Smooth muscle cell (in vitro differentiated cells): ENCODE data around the gene MTHFD1L. TPM values are rescaled to one million over a fixed set of nuclear protein-coding genes. Genes with fewer than 3 reads are reported as not detected.

Source experiments
- DNase-seq: peaks from one replicate; lab custom pipeline; 2025; ENCODE audit not compliant: unreplicated experiment; lab: John Stamatoyannopoulos, UW
- H2AFZ ChIP-seq: fragments of 200-600 bp; sonication (generic); 2 replicates; pipeline ENCODE4 v1.6.0; 2016; ENCODE audit warnings: antibody characterized with exemption, low read depth, mild to moderate bottlenecking
- H3F3A ChIP-seq: fragments of 200-600 bp; sonication (generic); 2 replicates; pipeline ENCODE4 v1.6.0; 2017; ENCODE audit warnings: antibody characterized with exemption, low read depth
- H3K27ac ChIP-seq: fragments of 200-600 bp; sonication (generic); 2 replicates; pipeline ENCODE4 v1.5.1; 2016; ENCODE audit warnings: low read depth, mild to moderate bottlenecking
- H3K27me3 ChIP-seq: fragments of 200-600 bp; sonication (generic); 2 replicates; pipeline ENCODE4 v1.6.1; 2016; ENCODE audit warnings: low read depth, mild to moderate bottlenecking
- H3K36me3 ChIP-seq: fragments of 200-600 bp; sonication (generic); 2 replicates; pipeline ENCODE4 v1.5.1; 2016; ENCODE audit warnings: low read depth
- H3K4me1 ChIP-seq: fragments of 200-600 bp; sonication (generic); 2 replicates; pipeline ENCODE4 v1.5.1; 2016; ENCODE audit warnings: low read depth
- H3K4me2 ChIP-seq: fragments of 200-600 bp; sonication (generic); 2 replicates; pipeline ENCODE4 v1.6.0; 2016; ENCODE audit warnings: mild to moderate bottlenecking
- H3K4me3 ChIP-seq: fragments of 200-600 bp; sonication (generic); 2 replicates; pipeline ENCODE4 v1.5.1; 2016; ENCODE audit warnings: mild to moderate bottlenecking
- H3K79me2 ChIP-seq: fragments of 200-600 bp; sonication (generic); 2 replicates; pipeline ENCODE4 v1.6.0; 2016; ENCODE audit warnings: low read depth, mild to moderate bottlenecking
- H3K9ac ChIP-seq: fragments of 200-600 bp; sonication (generic); 2 replicates; pipeline ENCODE4 v1.6.0; 2016; ENCODE audit warnings: low read depth
- H3K9me3 ChIP-seq: fragments of 200-600 bp; sonication (generic); replicated peaks from 2 replicates; pipeline ENCODE4 v1.5.1; 2016; ENCODE audit warnings: low read depth
- H4K20me1 ChIP-seq: fragments of 200-600 bp; sonication (generic); 2 replicates; pipeline ENCODE4 v1.6.0; 2016; ENCODE audit warnings: low read depth
- WGBS: methylation state at CpG from one replicate; pipeline ENCODE4 v1.1.7; 2016; ENCODE audit warnings: low lambda C conversion rate; 5-methylcytosine and 5-hydroxymethylcytosine counted together
- polyA plus RNA-seq: library from polyadenylated mRNA; unstranded; fragments of >200 nt; fragmentation: Nextera tagmentation; extraction: Ambion mirVana; gene quantifications from 2 replicates; pipeline ENCODE4 v1.2.1, GENCODE V29; 2016
- total RNA-seq: library from RNA; depleted of rRNA; stranded (reverse); fragments of >200 nt; gene quantifications from 2 replicates; pipeline ENCODE4 v1.2.3, GENCODE V29; 2014
- TF ChIP-seq, protein P1 (sequence below): fragments of 200-600 bp; sonication (generic); IDR thresholded peaks from 2 replicates; pipeline ENCODE4 v1.5.1; 2017; ENCODE audit warnings: borderline replicate concordance, mild to moderate bottlenecking, antibody characterized with exemption; ENCODE audit not compliant: insufficient read depth, poor library complexity, severe bottlenecking

Gene MTHFD1L
- total and polyA plus RNA-seq, 2 experiments from 2014 or later, result 35.9 to 46.2 TPM

DNA sequence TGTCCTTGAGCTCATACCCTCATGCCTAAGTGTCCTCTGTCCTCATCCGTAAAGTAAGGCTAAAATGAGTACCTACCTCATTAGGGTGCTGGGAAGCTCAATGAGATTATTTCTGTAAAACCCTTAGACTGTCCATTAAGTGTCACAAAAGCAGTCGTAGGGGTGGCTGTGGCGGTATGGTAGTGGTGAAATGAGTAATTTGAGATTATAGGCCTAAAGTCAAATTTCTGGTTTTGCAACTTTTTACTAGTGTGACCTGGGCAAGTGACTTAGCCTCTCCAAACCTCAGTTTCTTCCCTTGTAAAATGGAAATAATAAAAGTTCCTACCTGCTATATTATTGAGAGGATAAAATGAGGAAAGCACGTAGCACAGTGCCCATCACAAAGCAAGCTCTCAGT lies 226.1 kb downstream of the MTHFD1L start:
- no peak overlapping the region for H3K9ac ChIP-seq
- no peak for DNase-seq
- H3K79me2 ChIP-seq, result no peaks in the 10 kb centered on the region
- H3K27me3 ChIP-seq, result no peaks in the 10 kb centered on the region
- 74% methylated on average over 4 of the region's 4 CpGs for WGBS
- H3F3A ChIP-seq, result peaks cover 7% of the 10 kb centered on the region
- H3K4me1 ChIP-seq, result peaks cover 9% of the 10 kb centered on the region
- no peak overlapping the region for H3K4me2 ChIP-seq
- peaks cover 46% of the 10 kb centered on the region for H4K20me1 ChIP-seq
- peaks cover 14% of the 10 kb centered on the region for H3K36me3 ChIP-seq
- no peak overlapping the region for H3K27ac ChIP-seq
- H2AFZ ChIP-seq, result no peak overlapping the region
- TF ChIP-seq, protein P1, sequence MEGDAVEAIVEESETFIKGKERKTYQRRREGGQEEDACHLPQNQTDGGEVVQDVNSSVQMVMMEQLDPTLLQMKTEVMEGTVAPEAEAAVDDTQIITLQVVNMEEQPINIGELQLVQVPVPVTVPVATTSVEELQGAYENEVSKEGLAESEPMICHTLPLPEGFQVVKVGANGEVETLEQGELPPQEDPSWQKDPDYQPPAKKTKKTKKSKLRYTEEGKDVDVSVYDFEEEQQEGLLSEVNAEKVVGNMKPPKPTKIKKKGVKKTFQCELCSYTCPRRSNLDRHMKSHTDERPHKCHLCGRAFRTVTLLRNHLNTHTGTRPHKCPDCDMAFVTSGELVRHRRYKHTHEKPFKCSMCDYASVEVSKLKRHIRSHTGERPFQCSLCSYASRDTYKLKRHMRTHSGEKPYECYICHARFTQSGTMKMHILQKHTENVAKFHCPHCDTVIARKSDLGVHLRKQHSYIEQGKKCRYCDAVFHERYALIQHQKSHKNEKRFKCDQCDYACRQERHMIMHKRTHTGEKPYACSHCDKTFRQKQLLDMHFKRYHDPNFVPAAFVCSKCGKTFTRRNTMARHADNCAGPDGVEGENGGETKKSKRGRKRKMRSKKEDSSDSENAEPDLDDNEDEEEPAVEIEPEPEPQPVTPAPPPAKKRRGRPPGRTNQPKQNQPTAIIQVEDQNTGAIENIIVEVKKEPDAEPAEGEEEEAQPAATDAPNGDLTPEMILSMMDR, result no peak
- H3K9me3 ChIP-seq, result no peaks in the 10 kb centered on the region
- no peak overlapping the region for H3K4me3 ChIP-seq

DNA sequence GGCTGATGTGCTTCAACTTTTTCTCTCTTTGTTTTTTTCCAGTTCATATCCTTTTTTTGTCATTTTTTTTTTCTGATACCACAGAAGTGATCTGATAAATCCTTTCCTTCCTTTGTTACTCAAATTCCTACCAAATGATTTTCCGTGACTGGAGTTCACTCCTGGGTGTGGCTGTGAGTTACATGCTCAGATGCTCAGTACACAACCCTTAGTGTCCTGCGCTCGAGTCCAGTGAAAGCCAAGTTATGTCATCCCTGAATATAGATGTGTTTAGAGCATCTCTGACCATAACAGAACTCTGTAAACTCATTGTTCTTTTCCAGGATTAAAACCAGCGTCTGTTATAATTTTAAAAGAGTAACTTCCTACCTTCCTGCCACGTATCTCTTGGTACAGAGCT lies 227.1 kb downstream of the MTHFD1L start:
- Histone ChIP-seq H3K4me1 (peaks cover 8% of the 10 kb centered on the region), H3K36me3 (peaks cover 14% of the 10 kb centered on the region), H2AFZ (no peak overlapping the region), H3K9me3 (no peaks in the 10 kb centered on the region), H3K9ac (no peak overlapping the region), H3K27ac (no peak overlapping the region), H3K4me2 (no peak overlapping the region), H3K79me2 (no peaks in the 10 kb centered on the region), H3F3A (peaks cover 3% of the 10 kb centered on the region), H3K27me3 (no peaks in the 10 kb centered on the region), H4K20me1 (peaks cover 46% of the 10 kb centered on the region), H3K4me3 (no peak overlapping the region)
- DNase-seq, result no peak
- TF ChIP-seq, protein P1, result no peak
- WGBS, result 85% methylated on average over 5 of the region's 5 CpGs

DNA sequence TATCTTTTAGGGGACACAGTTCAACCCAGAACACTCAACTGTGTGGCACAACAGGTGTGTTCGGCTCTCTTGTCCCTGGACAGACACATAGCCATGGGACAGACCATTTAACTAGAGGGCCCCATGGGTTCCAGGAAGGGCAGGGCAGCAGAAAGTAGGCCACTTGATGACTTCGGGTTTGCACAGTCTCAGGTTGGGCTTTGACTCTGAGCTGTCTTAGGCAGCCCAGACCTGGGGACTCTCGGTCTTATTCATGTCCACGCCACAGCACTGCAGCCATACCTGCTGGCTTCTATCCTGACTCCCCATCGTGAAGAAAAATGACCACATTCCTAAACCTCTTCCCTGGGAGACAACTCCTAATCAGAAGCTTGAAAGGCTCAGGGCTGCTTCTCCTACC lies 228.2 kb downstream of the MTHFD1L start:
- TF ChIP-seq, protein P1, result no peak
- Histone ChIP-seq H3K4me1 (no peaks in the 10 kb centered on the region), H3K79me2 (no peaks in the 10 kb centered on the region), H3K27me3 (no peaks in the 10 kb centered on the region), H3K4me2 (no peak overlapping the region), H3K4me3 (no peak overlapping the region), H3F3A (peaks cover 1% of the 10 kb centered on the region), H3K9ac (no peak overlapping the region), H3K36me3 (peaks cover 14% of the 10 kb centered on the region), H3K9me3 (no peaks in the 10 kb centered on the region), H2AFZ (no peak overlapping the region), H4K20me1 (peaks cover 39% of the 10 kb centered on the region), H3K27ac (no peak overlapping the region)
- no peak for DNase-seq
- 90% methylated on average over 5 of the region's 5 CpGs for WGBS

DNA sequence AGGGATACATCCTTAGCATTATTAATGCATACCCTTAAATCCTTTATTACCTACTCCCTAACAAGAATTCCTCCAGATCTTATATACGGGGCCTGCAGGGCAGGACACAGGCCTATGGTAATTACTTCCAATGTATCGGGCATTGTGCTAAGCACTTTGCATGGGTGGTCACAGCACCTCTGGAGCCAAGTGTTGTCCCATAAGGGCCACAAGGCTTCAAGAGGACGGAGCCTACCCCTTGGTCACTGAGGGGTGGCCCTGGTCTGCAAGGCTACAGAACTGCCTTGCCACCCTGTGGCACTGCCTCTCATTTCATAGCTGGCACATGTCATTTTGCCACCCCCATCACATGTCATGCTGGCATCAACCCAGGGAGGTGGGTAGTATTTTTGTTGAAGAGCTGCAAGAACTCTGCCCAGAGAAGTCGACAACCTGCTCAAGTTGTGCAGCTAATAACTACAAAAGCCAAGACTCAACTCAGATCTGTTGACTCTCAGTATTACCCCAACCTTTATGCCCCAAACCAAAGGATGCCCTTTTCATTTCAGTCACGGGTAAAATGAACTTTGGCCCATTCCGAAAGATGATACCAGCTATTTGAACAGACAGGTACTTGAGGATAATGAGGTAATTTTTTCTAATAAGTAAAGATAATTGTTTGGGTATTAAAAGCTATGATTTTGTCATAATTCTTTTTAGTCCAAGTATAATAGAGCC lies 230.2 kb downstream of the MTHFD1L start:
- Histone ChIP-seq H3K4me2 (no peak overlapping the region), H3K9me3 (no peaks in the 10 kb centered on the region), H3K79me2 (no peaks in the 10 kb centered on the region), H3K27me3 (no peaks in the 10 kb centered on the region), H3K9ac (no peak overlapping the region), H2AFZ (no peak overlapping the region), H3K4me3 (no peak overlapping the region), H4K20me1 (peaks cover 25% of the 10 kb centered on the region), H3F3A (peaks cover 6% of the 10 kb centered on the region), H3K36me3 (peaks cover 14% of the 10 kb centered on the region), H3K27ac (no peak overlapping the region), H3K4me1 (no peaks in the 10 kb centered on the region)
- DNase-seq, result no peak
- WGBS, result 94% methylated on average over 6 of the region's 6 CpGs
- TF ChIP-seq, protein P1, result no peak
